ENCODE results near the gene IL18BP.
A peak's percentile ranks its signal among the peaks of the same experiment; 100 is the strongest.

The IL18BP gene

DNA sequence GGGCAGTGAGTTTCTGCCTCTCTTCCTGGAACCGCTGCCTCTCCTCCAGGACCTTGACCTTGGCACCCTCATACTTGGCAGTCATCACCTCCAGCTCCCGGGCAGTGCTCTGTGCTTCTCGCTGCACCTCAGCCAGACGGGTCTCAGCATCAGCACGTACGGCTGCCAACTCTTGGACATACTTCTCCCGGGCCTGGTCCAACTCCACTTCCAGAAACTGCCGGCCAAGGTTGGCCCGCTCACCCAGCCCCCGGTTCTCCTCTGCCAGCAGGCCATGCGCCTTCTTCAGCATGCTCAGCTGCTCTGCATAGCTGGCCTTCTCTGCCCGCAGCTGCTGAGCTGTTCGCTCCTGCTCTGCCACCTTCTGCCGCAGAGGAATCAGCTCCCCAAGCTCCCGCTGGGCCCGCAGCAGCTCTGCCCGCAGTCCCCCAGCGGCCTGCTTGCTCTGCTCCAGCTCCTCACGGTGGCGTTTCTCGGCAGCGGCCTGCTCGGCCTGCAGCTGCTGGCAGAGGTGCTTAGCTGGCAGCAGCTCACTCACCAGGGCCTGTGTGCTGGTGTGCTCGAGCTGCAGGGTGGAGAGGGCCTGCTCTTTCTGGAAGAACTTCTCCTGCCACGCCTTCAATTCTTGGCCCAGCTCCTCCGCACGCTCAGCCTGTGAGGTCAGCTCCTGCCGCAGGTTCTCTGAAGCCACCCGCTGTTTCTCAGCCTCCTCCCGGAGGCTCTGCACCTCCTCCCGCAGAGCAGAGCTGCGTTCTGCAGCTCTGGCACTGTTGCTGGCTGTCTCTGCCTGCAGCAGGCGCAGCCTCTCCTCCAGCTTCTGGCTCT lies 14.4 kb downstream of the IL18BP start:
- DNase-seq (ENCODE audit: low spot score) = peak; percentile 73

GRCh38 chr11:72013765-72014711 lies 15.3 kb downstream of the IL18BP start:
- peak; percentile 21 for DNase-seq (ENCODE audit: low spot score)

DNA sequence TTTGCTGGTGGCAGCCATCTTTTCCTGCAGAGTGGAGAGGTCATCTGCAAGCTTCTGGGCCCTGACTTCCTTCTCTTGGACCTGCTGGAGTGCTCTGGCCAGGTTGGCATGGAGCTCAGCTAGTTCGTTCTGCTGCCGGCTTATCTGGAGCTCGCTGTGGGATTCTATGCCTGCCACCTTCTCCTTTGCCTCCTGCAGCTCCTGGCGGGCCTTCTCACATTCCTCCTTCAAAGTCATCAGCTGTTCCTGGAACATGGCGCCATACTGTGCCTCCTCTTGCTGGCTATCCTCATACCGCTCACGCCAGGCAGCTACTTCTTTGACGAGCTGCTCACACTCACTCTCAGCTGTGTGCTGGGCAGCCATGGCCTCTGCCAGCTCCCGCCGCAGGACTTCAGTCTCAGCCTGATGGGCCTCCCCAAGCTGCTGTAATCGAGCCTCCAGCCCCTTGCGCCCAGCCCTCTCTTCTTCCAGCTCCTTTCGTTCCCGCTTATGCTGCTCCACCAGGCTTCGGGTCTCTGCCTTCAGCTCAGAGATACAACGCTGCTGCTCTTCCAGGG lies 16.1 kb downstream of the IL18BP start:
- no peak for DNase-seq (ENCODE audit: low spot score)

DNA sequence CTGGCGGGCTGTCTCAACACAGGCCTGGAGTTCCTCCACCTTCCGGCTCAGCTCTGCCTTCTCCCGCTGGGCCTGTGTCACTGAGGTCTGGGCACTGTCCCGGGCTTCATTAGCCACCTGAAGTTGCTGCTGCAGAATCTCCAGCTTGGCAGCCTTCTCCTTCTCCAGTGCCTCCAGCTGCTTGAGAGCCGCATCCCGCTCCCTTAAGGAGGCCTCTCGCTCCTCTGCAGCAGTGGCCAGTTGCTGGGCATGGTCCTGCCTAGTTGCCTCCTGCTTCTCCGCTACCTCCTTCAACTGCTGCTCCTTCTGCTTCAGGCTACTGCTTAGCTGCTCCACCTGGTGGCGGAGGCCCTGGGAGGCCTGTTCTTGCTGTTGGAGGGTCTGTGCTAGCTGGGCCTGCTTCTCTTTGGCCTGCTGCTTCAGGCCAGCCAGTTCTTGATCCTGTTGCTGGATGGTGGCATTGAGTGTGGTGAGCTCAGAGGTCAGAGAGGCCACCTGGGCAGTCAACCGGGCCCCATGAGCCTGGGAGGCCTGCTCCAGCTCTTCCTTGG lies 16.9 kb downstream of the IL18BP start:
- DNase-seq (ENCODE audit: low spot score) = peak; percentile 57

DNA sequence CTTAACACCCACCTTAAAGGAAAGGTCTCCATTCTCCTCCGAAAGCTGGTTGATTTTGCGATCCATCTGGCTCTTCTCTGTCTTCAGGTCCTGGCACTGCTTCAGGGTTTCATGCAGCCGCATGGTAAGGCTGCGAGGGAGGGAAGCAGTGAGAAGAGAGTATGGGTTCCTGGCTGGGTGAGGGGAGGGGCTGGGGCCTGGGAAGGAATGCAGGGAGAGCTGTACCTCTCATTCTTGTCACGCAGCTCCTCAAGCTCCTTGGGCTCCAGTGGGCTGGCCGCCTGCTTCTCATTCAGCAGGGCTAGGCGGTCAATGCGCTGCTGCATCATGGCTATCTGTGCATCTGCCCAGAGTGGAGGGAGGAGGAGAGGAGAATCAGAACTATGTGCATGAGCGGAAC lies 19.5 kb downstream of the IL18BP start:
- no peak for DNase-seq (ENCODE audit: low spot score)

DNA sequence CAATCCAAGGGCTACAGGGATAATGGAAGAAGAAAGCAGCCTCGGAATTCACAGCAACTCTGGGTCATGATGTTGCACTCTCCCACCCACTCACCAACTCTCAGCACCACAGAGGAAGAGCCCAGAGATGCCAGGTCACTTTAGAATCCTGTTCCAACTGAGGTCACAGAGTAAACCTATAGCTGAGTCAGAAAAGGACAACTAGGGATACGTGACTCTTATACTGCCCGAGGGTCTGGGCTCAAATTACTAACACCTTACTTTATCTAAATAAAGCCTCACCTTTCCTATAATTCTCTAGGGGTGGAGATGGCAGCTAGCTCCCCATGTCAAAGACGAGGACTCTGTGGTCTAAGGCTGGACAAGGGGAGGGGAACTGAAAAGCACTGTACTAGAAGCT lies 24.6 kb downstream of the IL18BP start:
- DNase-seq (ENCODE audit: low spot score) = no peak

DNA sequence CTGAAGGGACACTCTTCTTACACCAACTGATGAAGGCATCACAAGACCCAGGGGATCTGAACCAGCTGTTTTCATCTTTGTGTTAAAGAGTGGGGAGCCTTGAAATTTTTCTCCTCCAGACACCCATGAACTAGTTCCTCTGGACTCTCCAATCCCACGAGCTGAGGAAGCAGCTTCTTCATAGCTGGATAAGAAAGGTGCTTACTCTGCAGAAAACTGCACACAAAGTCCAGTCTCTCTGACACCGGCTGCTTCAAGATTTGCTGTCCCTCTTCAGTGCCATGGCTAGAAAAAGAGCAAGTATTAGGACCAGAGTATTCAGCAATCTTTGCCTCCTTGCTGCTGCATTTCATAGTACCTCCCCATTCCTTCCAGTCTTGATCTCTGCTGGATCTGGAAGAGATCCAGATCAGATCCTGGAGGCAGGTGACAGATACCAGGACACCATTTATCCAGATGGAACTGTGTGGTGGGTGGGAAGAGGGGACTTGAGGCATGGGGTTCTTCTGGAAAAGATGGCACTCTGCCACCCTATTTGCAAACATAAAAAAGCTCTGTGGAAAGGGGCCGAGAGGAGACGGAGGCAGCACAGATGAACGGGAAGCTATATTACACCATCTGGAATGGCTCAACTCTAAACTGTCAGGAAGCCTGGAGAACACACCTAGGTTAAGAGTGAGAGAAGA lies 25.5 kb downstream of the IL18BP start:
- no peak for DNase-seq (ENCODE audit: low spot score)

DNA sequence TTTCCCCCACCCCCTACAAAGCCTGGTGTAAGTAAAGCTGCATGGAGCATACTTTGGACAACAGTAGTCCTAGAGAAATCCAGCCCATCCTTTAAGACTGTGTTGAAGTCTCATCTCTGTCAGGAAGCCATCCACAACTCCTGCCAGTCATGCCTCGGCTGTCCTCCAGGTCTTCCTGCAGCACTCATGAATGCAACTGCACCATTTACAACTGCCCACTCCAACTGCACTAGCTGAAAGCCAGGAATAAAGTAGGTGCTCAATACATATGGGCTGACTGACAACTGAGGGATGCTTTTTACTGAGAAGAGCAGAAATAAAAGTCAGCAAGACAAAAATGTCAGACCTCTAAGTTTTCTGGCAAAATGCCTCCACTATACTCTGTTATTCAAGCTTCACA lies 27.4 kb downstream of the IL18BP start:
- DNase-seq (ENCODE audit: low spot score) = no peak

GRCh38 chr11:72030472-72031045 lies 31.9 kb downstream of the IL18BP start:
- DNase-seq (ENCODE audit: low spot score) = no peak

DNA sequence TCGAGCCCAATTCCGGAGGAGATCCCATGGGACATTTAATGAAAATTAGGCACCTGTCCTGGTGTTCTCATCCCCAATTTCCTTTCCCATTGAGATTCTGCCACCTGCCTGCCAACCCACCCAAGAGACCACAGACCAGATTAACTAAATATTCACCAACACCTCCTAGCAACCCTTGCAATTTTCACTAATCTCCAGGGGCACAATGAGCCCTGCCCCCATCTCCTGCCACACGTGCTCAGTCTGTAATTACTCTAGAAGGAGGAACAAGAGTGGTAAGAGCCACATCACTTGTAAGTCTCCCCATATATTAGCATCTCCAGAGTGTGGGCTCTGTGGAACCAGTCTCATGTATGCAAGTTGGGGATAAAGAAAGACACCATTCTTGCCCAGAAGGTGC lies 38.0 kb downstream of the IL18BP start:
- no peak for DNase-seq (ENCODE audit: low spot score)

- no peak for DNase-seq (ENCODE audit: low spot score)
Observed at GRCh38 chr11:72037554-72038311, 39.0 kb downstream of the IL18BP start.

DNA sequence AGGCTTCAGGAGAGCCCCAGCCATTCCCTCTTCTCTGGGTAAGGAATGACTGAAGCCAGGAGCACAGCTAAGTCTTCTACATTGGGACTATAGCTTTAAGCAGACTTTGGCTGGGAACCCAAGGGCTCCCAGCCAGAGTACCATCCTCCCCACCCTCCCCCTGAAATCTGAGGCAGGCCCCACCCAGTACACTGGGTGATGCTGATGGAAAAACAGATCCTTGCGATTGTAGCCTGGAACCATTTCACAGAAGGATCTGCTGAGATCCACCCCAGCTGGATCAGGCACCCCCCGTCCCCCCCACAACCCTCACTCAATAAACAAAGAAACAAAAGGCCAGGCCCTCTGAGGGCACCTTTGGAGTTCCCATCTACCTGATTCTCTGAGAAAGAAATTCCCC lies 39.8 kb downstream of the IL18BP start:
- DNase-seq (ENCODE audit: low spot score) = no peak

DNA sequence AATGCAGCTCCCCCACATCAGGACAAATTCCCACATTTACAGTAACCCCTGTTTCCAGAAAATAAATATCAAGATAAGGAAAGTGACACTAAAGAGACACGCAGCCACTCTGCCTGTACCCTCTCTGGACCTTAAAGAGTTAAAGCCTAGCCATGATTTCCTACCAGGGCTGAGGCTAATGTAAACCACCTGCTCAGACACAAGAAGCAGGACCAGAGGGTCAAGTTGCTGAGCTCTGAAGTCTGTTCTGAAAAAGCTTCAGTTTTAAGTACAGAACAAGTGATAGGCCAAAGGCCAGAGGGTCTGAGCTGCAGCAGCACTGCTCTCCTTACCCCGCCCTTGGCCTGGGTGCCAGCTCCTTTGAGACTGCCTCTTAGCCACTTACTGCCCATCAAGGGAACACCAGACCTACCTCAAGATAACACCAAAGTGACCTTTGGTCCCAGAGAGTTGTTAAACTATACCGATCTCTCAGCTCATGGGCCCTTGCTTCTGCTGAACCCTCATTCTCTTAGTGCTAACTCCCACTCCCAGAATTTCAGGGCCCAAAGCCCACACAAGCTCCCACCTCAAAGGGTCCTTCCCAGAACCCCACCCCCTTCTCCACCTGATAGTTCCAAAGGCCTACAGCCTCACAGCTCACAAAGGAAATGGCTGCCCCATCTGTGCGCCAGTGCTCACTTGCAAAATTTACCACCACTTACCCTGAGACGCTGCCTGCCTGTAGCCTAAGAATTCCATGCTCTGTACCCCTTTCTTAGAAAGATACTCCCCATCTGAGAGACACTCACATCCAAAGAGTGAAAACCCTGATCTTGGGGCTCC lies 40.5 kb downstream of the IL18BP start:
- no peak for DNase-seq (ENCODE audit: low spot score)

GRCh38 chr11:72039856-72040401 lies 41.2 kb downstream of the IL18BP start:
- DNase-seq (ENCODE audit: low spot score) = no peak

DNA sequence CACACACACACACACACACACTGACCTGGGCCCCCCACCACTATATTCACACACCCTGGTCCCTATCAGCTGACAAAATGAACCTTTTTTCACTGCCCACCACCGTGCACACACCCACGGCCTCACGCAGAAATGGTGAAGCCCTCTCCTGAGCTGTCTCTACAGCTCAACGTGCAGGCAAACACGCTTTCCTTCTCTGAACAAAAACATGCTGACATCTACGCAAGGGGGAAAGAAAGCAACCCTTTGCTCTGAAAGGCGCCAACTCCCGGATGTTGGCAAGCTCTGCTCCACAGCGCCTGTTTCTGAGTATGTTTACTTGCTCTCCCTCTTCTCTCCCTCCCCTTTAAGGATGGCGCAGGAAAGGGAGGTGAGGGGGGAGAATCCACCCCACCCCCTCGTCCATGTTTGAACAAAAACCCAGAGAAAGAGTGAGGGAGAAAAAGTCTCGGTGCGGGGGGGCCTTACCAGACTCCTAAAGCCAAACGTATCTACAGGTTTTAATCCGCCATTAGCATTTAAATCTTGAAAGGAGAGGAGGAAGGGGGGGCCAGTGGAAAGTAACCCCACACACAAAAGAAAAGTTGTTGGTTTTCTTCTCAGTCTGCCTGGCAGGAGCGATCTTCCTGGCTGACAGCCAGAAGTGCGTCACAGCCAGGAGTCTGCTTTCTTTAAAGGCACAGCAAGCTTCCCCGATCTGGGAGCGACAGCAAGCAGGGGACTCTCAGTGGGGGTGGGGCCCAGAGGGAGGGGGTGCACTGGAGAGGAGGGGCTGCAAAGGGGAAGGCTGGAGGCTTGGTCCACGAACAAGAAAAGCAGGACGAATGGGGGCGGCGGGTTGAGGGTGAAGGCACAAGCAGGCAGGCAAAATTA lies 42.0 kb downstream of the IL18BP start:
- DNase-seq (ENCODE audit: low spot score) = peak; percentile 89

DNA sequence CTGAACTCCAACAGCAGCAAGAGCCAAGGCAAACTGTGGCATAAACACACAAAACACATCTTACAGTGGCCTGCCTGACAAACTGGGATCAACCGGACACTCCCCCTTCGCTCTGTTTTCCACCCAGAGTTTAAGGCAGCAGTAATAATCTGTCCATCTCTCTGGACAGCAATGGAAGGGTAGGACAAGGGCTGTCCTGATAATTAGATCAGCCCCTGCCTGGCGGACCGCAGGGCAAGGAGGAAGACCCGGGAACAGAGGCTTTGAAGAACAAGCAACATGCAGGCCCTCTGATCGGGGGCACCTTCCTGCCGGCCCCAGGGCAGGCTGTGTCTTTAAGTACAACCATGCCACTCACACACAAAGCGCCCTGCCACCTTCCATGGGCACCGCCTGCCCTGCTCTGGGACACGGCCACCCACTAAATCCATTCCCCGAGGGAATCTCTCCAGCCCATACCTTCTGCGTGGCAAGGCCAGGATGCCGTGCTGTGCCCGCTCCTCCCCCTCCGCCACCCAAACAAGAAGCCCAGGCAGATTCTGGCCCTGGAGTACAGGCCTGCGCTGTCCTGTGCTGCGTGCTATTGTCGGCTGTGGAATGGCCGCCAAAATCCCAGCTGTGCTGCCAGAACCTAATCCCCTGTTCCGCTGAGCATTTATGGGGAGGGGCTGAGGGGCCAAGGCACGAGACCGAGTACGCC lies 42.8 kb downstream of the IL18BP start:
- DNase-seq (ENCODE audit: low spot score) = peak; percentile 72

DNA sequence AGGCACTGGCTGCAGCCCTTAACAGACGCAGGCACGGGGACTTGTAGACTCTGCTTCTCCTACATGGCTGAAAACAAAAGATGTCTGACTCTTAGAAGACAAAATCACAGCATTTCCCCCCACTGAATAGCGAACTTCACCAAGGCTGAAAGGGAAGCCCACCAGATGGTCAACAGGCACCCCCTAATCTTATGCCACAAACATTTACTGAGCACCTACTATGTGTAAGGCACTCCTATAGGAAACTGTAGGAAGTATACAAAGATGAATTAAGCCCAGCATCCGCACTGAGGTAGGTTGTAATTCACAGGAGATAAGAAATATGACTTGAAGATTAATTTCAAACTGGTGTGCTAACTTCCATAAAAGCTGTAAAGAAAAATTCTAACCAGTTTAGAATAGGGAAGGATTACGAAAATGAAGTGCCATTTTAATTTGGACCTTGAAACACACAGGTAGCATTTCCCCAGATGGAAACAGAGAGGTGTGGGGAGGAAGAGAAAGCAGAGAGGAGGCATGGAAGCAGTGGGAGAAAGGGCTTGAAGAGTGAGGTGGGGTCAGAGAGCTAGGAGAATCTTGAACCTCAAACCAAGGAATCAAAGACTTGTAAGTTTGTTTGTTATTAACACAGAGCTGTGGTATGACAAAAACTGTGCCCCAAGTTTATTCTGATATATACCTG lies 43.5 kb downstream of the IL18BP start:
- no peak for DNase-seq (ENCODE audit: low spot score)
